Neural cell (in vitro differentiated cells): ENCODE data around the gene NKX2-3. TPM values are rescaled to one million over a fixed set of nuclear protein-coding genes. Genes with fewer than 3 reads are reported as not detected.

ENCODE experiments used
- H2AFZ ChIP-seq: fragments of 200-600, 300-800 bp; sonication (generic), shearing (Covaris generic); 2 replicates; pipeline ENCODE4 v1.6.0; 2014; ENCODE audit warnings: low read depth, mild to moderate bottlenecking, antibody characterized with exemption, low read length, moderate library complexity
- H3F3A ChIP-seq: fragments of 200-600 bp; shearing (Covaris generic); 2 replicates; pipeline ENCODE4 v1.6.1; 2016; ENCODE audit warnings: mild to moderate bottlenecking, moderate library complexity, mixed read lengths, antibody characterized with exemption, low read length; ENCODE audit not compliant: insufficient read depth, poor library complexity, severe bottlenecking
- H3K27ac ChIP-seq: fragments of 200-600, 300-800 bp; sonication (generic), shearing (Covaris generic); 2 replicates; pipeline ENCODE4 v1.5.1; 2014; ENCODE audit warnings: mild to moderate bottlenecking, low read length, moderate library complexity
- H3K27me3 ChIP-seq: fragments of 300-800, 200-600 bp; sonication (generic), shearing (Covaris generic); 2 replicates; pipeline ENCODE4 v1.6.0; 2014; ENCODE audit warnings: mild to moderate bottlenecking, low read depth, low read length, moderate library complexity; ENCODE audit not compliant: insufficient read depth
- H3K36me3 ChIP-seq: fragments of 300-800, 200-600 bp; sonication (generic), shearing (Covaris generic); 2 replicates; pipeline ENCODE4 v1.5.1; 2014; ENCODE audit warnings: mild to moderate bottlenecking, antibody characterized with exemption, low read length, moderate library complexity; ENCODE audit not compliant: insufficient read depth
- H3K4me2 ChIP-seq: fragments of 300-800, 200-600 bp; sonication (generic), shearing (Covaris generic); 2 replicates; pipeline ENCODE4 v1.6.0; 2014; ENCODE audit warnings: mild to moderate bottlenecking, low read length
- H3K4me3 ChIP-seq: fragments of 300-800, 200-600 bp; sonication (generic), shearing (Covaris generic); 2 replicates; pipeline ENCODE4 v1.5.1; 2014; ENCODE audit warnings: mild to moderate bottlenecking, low read length, moderate library complexity
- H3K79me2 ChIP-seq: fragments of 200-600 bp; shearing (Covaris generic); replicated peaks from 2 replicates; pipeline ENCODE4 v1.6.0; 2014; ENCODE audit warnings: mild to moderate bottlenecking, low read length, moderate library complexity; ENCODE audit not compliant: insufficient read depth
- H3K9ac ChIP-seq: fragments of 300-800, 200-600 bp; sonication (generic), shearing (Covaris generic); 2 replicates; pipeline ENCODE4 v1.6.1; 2016; ENCODE audit warnings: mild to moderate bottlenecking, low read length, mixed read lengths
- H3K9me2 ChIP-seq: fragments of 200-600 bp; shearing (Covaris generic); 2 replicates; pipeline ENCODE4 v1.6.1; 2016; ENCODE audit warnings: mild to moderate bottlenecking, low read length, mixed read lengths; ENCODE audit not compliant: insufficient read depth
- H3K9me3 ChIP-seq: fragments of 200-600, 300-800 bp; sonication (generic), shearing (Covaris generic); 2 replicates; pipeline ENCODE4 v1.6.1; 2016; ENCODE audit warnings: mild to moderate bottlenecking, mixed run types, low read length, moderate library complexity, mixed read lengths
- H4K20me1 ChIP-seq: fragments of 200-600 bp; shearing (Covaris generic); 2 replicates; pipeline ENCODE4 v1.6.1; 2016; ENCODE audit warnings: mild to moderate bottlenecking, mixed run types; ENCODE audit not compliant: insufficient read depth
- CTCF ChIP-seq: fragments of 450-650 bp; IDR thresholded peaks from 2 replicates; pipeline ENCODE4 v1.5.1; 2014; ENCODE audit warnings: antibody characterized with exemption, mild to moderate bottlenecking, moderate library complexity; ENCODE audit not compliant: poor library complexity, severe bottlenecking
- EP300 ChIP-seq: fragments of 450-650 bp; conservative IDR thresholded peaks from 2 replicates; pipeline ENCODE4 v1.6.1; 2014; ENCODE audit warnings: antibody characterized with exemption, mild to moderate bottlenecking, moderate library complexity; ENCODE audit not compliant: poor library complexity, severe bottlenecking
- EZH2 ChIP-seq: fragments of 200-600, 300-800 bp; shearing (Covaris generic), sonication (generic); IDR thresholded peaks from 2 replicates; pipeline ENCODE4 v1.6.1; 2014; ENCODE audit warnings: antibody characterized with exemption, low read length, borderline replicate concordance, mild to moderate bottlenecking; ENCODE audit not compliant: insufficient read depth, poor library complexity, severe bottlenecking
- MXI1 ChIP-seq: fragments of 450-650 bp; conservative IDR thresholded peaks from 2 replicates; pipeline ENCODE4 v1.6.1; 2014; ENCODE audit warnings: antibody characterized with exemption, mild to moderate bottlenecking; ENCODE audit not compliant: poor library complexity, severe bottlenecking
- POLR2AphosphoS5 ChIP-seq: IDR thresholded peaks from 2 replicates; pipeline ENCODE4 v1.6.1; 2012
- RAD21 ChIP-seq: fragments of 450-650 bp; conservative IDR thresholded peaks from 2 replicates; pipeline ENCODE4 v1.6.1; 2014; ENCODE audit warnings: antibody characterized with exemption, mild to moderate bottlenecking, moderate library complexity
- REST ChIP-seq: IDR thresholded peaks from 2 replicates; pipeline ENCODE4 v1.6.1; 2012; ENCODE audit warnings: borderline replicate concordance
- SMC3 ChIP-seq: fragments of 450-650 bp; conservative IDR thresholded peaks from 2 replicates; pipeline ENCODE4 v1.6.1; 2014; ENCODE audit warnings: antibody characterized with exemption, mild to moderate bottlenecking, moderate library complexity; ENCODE audit not compliant: poor library complexity
- TAF1 ChIP-seq: IDR thresholded peaks from 2 replicates; pipeline ENCODE4 v1.6.1; 2012; ENCODE audit warnings: low read depth
- polyA plus RNA-seq: library from polyadenylated mRNA; depleted of rRNA; stranded (reverse); fragments of >200 nt; gene quantifications from 2 replicates; pipeline ENCODE4 v1.2.3, GENCODE V29; 2014

Gene NKX2-3
- polyA plus RNA-seq, 1 donor from 2014 or later: not detected

GRCh38 chr10:99540306-99540656 is 7.5 kb downstream of the NKX2-3 start:
- Histone ChIP-seq H4K20me1 (no peaks in the 10 kb centered on the region), H3K27ac (no peak overlapping the region), H3K9ac (no peak overlapping the region), H3K4me2 (no peak overlapping the region), H3F3A (no peaks in the 10 kb centered on the region), H3K36me3 (no peaks in the 10 kb centered on the region), H3K79me2 (no peaks in the 10 kb centered on the region), H3K4me3 (no peak overlapping the region), H3K9me3 (no peaks in the 10 kb centered on the region), H3K27me3 (peaks cover 88% of the 10 kb centered on the region), H3K9me2 (no peaks in the 10 kb centered on the region), H2AFZ (no peak overlapping the region)
- TF ChIP-seq MXI1: no peak
- TF ChIP-seq REST: no peak
- TF ChIP-seq EZH2: no peak
- TF ChIP-seq POLR2AphosphoS5: no peak
- no peak for TF ChIP-seq SMC3
- TF ChIP-seq RAD21: no peak
- TF ChIP-seq CTCF: no peak
- TF ChIP-seq EP300: no peak
- no peak for TF ChIP-seq TAF1

- Histone ChIP-seq H3K27ac (no peak overlapping the region), H3K79me2 (no peaks in the 10 kb centered on the region), H2AFZ (no peak overlapping the region), H4K20me1 (no peaks in the 10 kb centered on the region), H3F3A (no peaks in the 10 kb centered on the region), H3K36me3 (no peaks in the 10 kb centered on the region), H3K9me3 (no peaks in the 10 kb centered on the region), H3K4me3 (peak overlapping the region; percentile 3), H3K9me2 (no peaks in the 10 kb centered on the region), H3K27me3 (peaks cover 87% of the 10 kb centered on the region), H3K9ac (no peak overlapping the region), H3K4me2 (no peak overlapping the region)
- no peak for TF ChIP-seq TAF1
- no peak for TF ChIP-seq RAD21
- TF ChIP-seq CTCF: no peak
- no peak for TF ChIP-seq POLR2AphosphoS5
Observed at GRCh38 chr10:99540657-99541531, 8.2 kb downstream of the NKX2-3 start.
